GM21447 (cell line): ENCODE measurements around the gene CKB.
"Not testable (repeated sequence)": the region's sequence is repeated elsewhere in the genome, so short reads cannot be mapped to it uniquely, and the experiment has no call there.

ENCODE experiments used
- ATAC-seq: cut with Tn5 transposase; IDR thresholded peaks from one replicate; pipeline ENCODE4 v1.9.1; 2021; ENCODE audit not compliant: unreplicated experiment

The CKB gene

GRCh38 chr14:103514596-103515421, 7.8 kb downstream of the CKB start:
- no peak for ATAC-seq

DNA sequence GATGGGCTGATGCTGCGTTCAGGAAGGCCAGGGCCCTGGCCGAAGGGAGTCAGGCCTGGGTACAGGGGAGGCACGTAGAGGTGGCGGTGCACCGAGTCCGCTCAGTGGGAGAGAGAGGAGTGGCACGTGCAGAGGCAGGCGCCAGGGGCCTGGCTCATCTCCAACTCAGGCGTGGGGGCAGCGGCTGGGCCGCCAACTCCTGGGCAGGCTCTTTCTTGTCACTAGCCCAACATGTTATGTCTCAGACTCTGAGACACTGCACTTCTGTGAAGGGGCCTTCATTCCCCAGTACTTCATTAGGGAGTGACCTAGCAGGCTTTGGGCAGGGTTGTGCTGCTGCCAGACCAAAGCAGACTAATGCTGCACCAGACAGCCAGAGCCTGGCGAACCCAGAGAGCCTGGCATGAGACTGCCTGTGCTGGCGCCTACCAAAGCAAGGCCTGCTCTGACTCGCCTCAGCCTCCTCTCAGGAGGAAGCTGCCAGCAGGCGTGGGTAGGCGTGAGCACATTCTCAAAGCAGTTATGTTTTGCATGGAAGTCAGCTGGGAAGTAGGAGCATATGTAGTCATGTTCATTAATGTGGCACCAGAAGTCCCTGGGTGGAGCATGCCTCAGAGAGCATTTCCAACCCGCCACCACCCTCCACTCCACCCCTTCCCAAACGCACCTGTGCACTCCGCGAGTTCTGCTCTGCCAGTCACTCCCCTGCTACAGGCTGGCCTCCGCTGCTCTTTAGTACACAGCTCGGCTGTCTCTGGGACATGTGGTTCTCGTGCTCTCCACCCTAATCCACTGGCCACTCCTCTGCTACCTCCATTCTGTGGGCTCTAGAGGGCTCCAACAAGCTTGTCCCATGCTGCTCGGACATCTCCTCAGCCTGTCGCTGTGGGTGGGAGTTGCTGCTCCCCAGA, 9.7 kb downstream of the CKB start:
- ATAC-seq: no peak

DNA sequence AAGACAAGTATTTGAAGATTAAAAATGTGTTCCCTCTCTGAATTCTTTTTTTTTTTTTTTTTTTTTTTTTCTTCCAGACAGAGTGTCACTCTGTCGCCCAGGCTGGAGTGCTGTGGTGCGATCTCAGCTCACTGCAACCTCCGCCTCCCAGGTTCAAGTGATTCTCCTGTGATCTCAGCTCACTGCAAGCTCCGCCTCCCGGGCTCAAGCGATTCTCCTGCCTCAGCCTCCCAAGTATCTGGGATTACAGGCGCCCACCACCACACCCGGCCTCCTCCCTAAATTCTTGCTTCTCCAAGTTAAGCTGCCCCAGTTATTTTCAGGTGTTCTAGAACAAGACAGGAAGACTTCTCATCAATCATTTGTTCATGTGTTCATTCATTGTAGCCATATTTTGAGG, 10.4 kb downstream of the CKB start:
- ATAC-seq: not testable (repeated sequence)

GRCh38 chr14:103510724-103511693, 11.6 kb downstream of the CKB start:
- no peak for ATAC-seq

- ATAC-seq: no peak
Measured at GRCh38 chr14:103509864-103510723, 12.5 kb downstream of the CKB start.

GRCh38 chr14:103508521-103509329, 13.9 kb downstream of the CKB start:
- ATAC-seq: no peak

GRCh38 chr14:103507751-103508150, 14.9 kb downstream of the CKB start:
- no peak for ATAC-seq

- no peak for ATAC-seq
Measured at GRCh38 chr14:103504991-103505565, 17.6 kb downstream of the CKB start.

GRCh38 chr14:103503296-103503695, 19.3 kb downstream of the CKB start:
- ATAC-seq: no peak

GRCh38 chr14:103502877-103503276, 19.8 kb downstream of the CKB start:
- ATAC-seq: no peak

DNA sequence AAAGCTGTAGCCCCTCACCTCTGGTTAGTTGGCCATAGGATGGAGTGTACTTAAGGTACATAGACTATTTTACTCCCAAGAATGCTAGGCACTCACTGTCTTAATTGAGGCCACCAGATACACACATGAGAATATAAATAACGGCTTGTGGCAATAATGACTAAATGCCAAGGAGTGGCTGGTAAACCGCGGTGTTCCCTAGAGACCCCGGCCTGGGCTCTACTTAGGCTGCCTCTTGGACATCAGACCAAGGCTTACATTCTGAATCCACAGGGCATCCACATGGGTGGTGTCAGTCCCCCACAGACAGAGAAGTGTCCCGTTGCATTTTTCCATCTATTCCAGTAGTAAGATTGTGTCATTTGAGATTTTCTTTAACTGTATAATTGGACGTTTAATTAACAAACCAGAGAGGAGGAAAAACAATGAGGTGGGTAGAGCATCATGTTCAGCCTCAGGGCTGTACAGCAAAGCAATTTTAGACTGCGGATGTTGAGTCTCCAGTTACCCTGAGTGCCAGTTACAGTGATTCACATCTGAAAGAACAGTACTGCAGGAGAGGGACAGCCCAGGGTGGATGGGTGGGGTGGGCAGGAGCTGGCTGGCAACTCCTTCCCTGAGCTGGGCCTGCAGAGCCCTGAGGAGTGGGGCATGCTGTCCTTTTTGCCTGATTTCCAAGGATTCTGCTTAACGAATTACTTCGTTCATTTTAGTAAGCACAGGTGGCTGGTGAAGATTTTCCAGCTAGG, 20.5 kb downstream of the CKB start:
- no peak for ATAC-seq

DNA sequence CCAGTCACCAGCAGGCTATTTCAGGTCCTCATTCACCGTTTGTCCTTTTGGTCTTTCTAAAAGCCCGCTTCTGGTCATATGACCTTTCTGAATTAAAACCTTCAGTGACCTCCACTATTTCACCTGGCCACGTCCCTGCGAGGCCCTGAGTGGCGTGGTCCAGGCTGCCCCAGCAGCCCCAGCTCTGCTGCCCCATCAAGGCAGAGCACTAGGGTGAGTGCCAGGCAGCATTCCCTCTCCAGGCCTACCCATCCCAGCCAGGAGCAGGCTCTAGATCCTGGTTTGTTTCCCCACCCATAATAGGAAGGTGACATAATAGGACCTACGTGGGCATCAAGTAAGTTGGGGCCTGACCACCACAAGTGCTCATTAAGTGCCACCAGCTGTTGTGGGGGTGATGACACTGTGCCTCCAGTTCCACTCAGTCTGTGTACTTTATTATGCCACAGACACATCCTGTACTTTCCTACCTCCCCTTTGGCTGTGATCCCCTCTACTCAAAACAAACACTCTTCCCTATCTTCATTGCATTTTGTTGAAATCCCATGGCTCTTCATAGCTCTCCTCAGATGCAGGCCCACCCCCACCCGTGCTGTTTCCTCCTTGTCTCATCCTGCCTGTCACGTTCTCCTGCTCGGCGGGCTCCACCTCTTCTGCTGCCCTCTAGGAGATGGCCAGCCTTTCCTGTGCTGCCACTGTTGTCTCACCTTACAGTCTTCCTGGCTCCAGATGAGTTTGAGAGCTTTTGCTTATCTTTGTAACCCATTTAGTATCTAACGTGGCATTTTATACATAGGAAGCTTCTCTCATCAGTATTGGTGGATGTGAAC, 21.4 kb downstream of the CKB start:
- ATAC-seq: no peak

GRCh38 chr14:103500148-103500990, 22.3 kb downstream of the CKB start:
- ATAC-seq: peak; percentile 53

- no peak for ATAC-seq
Measured at GRCh38 chr14:103499709-103500108, 22.9 kb downstream of the CKB start.

- no peak for ATAC-seq
Measured at GRCh38 chr14:103496776-103497175, 25.9 kb downstream of the CKB start.

DNA sequence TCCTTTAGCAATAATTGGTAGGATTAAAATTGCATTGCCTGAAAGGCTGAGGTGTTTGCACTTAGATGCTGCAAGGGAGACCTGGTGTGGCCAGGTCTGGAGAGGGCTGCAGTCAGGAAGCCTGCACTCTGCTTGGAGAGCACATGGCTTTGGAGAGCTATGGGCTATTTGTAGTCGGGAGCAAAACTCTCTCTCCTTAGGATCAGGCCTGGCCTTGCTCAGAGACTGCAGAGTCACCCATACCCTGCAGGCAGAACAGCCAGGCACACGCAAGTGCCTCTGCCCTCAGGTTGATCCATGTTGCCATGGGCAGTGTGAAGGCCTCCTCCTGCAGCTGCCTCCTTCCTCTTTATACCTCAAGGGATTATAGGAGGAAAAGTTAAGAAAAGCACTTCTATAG, 26.8 kb downstream of the CKB start:
- ATAC-seq: no peak
